Hypothalamus (tissue), 51 donors: ENCODE results near the gene HDDC3.

Source experiments
- DNase-seq, 51 donors: peaks; one replicate each; lab custom pipeline; 2025; lab: John Stamatoyannopoulos, UW

The HDDC3 gene, protein sequence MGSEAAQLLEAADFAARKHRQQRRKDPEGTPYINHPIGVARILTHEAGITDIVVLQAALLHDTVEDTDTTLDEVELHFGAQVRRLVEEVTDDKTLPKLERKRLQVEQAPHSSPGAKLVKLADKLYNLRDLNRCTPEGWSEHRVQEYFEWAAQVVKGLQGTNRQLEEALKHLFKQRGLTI

DNA sequence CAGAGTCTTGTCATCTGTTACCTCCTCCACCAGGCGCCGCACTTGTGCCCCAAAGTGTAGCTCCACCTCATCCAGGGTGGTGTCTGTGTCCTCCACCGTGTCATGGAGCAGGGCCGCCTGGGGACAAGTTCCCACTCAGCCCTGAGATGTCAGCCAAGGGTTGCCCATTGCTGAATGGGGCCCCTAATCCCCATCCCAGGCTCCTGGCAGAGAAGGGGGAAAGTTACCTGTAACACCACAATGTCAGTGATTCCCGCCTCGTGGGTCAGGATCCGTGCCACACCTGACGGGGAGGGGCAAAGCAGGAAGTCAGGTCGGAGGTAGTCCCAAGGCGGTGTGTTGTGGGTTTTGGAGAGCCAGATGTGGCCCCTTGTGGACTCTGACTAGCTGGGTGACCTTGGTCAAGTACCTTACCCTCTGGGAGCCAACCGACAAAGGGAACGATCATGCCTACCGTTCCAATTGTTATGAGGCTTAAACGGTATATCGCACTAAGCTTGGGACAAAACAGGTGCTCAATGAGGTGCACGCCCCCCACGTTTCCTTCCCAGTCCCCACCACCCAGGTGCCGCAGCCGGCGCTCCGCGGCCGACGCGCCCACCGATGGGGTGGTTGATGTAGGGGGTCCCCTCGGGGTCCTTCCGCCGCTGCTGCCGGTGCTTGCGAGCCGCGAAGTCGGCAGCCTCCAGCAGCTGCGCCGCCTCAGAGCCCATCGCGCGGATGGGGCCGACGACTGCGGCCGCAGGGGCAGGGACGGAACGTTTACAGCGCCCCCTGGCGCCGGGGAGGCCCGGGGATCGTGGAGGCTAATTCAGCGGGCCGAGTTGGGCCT, at the start of gene HDDC3:
TSS of gene HDDC3 (minus strand) at position 722 of the 832 bp plus-strand sequence. CDS start at position 713, 9 bp downstream.
- peak in 50 of 51 donors; percentile 27 to 92 (median 72) for DNase-seq

GRCh38 chr15:90982135-90982534, 49.8 kb upstream of the HDDC3 start:
- DNase-seq, result no peak

DNA sequence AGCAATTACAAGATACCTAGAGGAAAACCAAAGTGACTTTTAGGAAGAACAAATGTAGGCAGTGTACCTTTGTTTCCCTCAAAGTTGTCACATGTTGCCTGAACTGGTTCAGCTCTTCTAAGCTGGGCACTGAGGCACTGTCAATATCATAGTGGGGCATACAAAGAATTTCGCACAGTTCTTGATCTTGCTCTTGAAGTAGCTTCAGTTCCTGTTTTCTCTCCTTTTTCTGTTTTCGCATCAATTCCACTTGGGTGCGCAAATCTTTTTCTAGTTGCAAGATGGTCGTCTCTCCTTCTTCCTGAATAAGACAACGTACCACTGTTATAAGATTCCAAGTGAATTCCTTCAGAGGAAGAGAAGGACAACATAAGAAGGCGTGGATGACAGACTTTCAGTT, 49.3 kb upstream of the HDDC3 start:
- DNase-seq, result no peak

DNA sequence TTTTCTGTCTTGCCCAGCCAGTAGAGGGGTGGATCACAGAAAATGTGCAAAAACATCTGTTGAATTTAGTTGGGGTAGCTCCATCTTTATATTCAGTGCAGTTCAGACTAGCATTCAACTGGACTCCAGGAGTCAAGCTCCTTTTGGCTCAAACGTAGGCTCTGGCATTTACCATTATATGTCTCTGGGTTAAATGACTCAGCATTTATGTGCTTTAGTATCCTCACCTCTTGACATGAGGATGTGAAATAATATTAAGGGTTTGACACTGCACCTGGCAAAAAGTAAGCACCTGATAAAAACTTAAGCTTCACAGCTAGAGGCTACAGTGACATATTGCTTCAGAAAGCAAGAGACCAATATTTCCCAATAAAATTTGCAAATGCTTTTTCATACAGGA, 47.2 kb upstream of the HDDC3 start:
- no peak for DNase-seq

- no peak for DNase-seq
These were observed 41.9 kb upstream of the HDDC3 start for GRCh38 chr15:90974216-90974615.

DNA sequence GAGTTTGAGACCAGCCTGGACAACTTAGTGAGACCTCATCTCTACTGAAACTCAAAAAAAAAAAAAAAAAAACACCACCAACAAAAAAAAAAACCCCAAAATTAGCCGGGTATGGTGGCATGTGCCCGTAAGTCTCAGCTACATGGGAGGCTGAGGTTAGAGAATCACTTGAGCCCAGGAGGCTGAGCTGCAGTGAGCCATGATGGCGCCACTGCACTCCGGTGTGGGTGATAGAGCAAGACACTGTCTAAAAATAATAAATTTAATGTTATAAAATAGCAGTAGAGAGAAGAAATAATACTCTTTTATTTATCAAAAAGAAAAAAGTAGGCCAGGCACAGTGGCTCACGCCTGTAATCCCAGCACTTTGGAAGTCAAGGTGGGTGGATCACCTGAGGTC, 39.8 kb upstream of the HDDC3 start:
- no peak for DNase-seq

GRCh38 chr15:90970274-90970673, 37.9 kb upstream of the HDDC3 start:
- DNase-seq, result no peak

GRCh38 chr15:90968434-90968833, 36.1 kb upstream of the HDDC3 start:
- DNase-seq, result no peak

DNA sequence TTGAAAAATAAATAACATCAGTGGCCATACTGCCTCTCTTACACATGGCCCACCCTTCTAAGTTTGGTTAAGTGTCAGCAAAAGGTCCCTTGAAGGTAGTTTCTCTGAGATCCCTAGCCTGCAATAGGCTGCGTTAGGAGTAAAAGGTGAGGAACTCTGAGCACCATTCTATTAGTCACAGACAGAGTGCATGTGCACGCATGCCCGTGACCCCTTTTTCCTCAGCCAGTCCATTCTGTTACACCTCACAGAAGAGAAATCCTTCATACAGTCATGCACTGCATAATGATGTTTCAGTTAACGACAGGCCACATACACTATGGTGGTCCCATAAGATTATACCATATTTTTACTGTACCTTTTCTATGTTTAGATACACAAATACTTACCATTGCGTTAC, 34.9 kb upstream of the HDDC3 start:
- no peak for DNase-seq

- no peak for DNase-seq
These were observed 33.9 kb upstream of the HDDC3 start for GRCh38 chr15:90966262-90966661.

DNA sequence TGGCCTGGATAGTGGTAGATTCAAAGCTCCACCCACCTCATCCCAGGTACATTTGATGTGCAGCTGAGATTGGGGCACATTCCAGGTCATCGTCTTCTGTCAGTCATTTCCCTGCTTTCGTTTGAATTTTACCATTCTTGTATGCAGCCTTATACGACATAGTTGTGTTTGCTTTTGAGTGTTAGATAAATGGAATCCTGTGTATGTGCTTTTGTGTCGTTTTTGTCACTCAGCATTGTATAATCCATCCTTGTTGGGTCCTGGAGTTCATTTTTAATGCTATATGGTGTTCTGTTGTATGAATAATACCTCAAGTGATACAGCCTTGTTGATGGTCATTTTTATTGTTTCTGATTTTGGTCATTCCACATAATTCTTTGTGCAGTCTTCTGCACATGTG, 29.7 kb upstream of the HDDC3 start:
- DNase-seq, result no peak

GRCh38 chr15:90960298-90961091, 28.1 kb upstream of the HDDC3 start:
- DNase-seq, result peak in 2 of 51 donors; percentile 18 to 33

DNA sequence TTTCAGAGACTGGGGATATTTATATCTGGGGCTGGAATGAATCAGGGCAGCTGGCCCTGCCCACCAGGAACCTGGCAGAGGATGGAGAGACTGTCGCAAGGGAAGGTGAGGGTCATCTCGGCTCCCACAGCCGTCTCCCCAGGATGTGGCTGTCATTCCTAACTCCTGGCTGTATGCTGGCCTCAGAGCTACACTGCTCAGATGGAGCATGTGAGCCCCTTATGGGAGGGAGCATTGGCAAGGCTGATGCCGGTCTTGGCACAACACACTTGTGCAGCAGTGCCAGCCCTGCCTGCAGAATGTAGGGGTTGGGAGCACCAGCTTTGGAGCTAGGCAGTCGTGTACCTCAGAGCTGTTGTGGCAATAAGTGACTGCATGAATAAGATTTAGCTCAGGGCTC, 27.5 kb upstream of the HDDC3 start:
- peak in 35 of 51 donors; percentile 4 to 79 (median 37) for DNase-seq

GRCh38 chr15:90959028-90959595, 26.8 kb upstream of the HDDC3 start:
- DNase-seq, result no peak

DNA sequence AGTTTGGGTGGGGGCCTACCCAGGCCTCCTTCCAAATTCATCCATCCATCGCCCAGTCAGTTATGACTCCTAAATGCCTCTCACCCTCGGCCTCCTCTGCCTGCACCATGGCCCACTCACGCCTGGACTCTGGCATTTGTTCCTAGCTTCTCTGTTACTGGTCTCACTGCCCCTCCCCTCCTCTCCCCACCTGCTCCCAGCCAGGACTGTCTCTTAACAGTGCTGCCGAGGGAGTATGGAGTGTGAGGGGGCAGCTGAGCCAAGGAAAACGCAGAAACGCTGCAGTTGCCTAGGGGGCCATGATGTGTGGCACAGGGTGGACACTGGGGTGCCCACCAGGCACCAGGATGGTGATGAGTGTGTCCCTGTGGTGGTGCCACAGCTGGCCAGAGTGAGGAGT, 25.4 kb upstream of the HDDC3 start:
- DNase-seq, result peak in 1 of 51 donors; percentile 50

DNA sequence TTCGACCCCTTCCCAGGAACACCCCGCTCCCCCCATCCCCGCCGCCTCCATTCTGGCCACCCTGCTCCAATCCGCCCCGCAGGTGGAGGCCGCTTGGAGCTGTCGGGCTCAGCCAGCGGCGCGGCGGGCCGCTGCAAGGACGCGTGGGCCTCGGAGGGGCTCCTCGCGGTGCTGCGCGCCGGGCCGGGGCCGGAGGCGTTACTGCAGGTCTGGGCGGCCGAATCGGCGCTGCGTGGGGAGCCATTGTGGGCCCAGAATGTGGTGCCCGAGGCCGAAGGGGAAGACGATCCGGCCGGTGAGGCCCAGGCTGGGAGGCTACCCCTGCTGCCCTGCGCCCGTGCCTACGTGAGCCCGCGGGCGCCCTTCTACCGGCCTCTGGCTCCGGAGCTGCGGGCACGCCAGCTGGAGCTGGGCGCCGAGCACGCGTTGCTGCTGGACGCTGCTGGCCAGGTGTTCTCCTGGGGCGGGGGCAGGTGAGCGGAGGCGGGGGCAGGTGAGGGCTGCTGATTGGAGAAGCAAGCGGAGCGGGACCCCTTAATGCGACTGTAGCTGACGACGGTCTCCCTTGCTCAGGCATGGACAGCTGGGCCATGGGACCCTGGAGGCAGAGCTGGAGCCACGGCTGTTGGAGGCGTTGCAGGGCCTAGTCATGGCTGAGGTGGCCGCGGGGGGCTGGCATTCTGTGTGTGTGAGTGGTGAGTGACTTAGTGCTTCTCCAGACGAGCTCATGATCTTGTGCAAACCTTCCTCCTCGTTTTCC, 24.9 kb upstream of the HDDC3 start:
- DNase-seq, result peak in 15 of 51 donors; percentile 5 to 81 (median 41)

DNA sequence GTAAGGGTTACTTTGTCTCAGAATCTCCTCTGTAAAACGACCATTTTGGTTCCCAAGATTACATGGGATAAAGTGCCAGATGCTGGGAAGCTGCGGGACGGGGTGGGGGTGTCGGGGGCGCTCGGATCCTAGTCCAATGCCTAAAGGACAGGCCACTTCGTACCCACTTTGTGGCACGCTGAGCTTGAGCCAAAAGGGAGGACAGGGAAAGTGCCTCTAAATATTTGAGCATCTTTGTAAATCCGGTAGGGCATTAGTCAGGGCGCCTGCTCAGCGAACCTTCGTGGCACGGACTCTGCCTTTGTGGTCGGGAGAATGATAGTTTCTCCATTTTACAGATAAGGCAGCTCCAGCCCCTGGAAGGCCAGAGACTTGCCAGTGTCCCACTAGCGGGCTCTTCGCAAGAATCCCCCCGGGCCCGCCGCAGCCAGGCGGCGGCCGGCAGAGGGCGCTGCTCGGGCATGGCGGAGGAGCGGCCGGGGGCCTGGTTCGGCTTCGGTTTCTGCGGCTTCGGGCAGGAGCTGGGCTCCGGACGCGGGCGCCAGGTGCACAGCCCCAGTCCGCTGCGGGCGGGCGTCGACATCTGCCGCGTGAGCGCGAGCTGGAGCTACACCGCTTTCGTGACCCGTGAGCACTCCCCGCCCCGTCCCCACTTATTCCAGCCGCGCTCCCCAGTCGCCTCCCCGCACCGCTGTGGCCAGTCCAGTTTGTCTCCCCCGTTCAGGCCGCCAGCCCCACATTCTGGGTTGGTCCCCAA, 24.1 kb upstream of the HDDC3 start:
- peak in 45 of 51 donors; percentile 18 to 81 (median 53) for DNase-seq

- no peak for DNase-seq
These were observed 23.4 kb upstream of the HDDC3 start for GRCh38 chr15:90955624-90956273.
